Femur (tissue), 1 donor: Measurements from ENCODE around the gene NIPAL4.
A peak's percentile ranks its signal among the peaks of the same experiment; 100 is the strongest.

Experiments
- DNase-seq: peaks from one replicate; pipeline ENCODE4 v3.0.0-alpha.2; 2017

NIPAL4 gene

DNA sequence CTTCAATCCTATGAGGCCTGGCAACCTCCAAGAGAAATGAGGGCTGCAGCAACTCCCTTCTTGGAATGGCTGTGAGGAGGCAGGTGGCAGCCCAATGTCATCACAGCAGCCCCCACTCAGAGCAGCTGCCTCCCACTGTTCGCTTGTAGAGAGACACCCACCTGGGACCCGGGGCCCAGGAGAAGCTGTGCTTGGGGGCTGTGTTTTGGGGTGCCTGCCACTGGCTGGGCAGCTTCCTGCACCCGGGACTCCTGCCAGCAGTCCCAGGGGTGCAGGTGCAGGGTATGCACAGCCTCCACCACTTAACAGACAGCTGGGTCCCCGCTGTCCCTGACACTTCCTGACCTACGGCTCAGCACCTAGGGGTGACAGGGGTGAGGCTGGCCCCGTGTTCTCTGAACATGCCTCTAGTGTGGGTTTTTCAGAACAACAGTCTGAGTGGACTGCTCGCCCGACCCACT is 26.2 kb downstream of the NIPAL4 start:
- DNase-seq: no peak

GRCh38 chr5:157486861-157487260 is 26.8 kb downstream of the NIPAL4 start:
- DNase-seq: no peak

- no peak for DNase-seq
Measured at GRCh38 chr5:157487358-157487757, 27.3 kb downstream of the NIPAL4 start.

DNA sequence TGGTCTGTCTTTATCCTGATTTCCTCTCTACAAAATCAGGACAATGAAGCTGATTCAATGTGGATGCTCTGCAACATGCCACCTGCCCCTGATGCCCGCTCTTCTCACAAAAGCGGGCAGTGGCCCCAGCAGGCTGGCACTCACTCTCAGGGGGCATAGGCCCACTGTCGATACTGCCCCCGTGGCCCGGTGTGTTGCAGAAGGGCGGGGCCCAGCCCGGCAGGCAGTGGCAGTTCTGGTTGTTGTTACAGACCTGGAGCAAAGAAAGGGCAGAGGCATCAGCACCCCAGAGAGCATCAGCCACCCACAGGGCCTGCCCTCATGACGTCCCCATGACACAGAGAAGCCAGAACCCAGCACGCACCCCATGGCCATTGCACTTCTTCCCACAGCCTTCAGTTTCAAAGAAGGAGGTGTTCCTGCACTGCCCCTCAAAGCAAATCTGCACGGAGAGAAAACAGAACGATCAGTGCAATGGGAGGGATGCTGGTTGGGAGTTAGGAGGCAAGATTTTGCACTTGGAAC is 31.5 kb downstream of the NIPAL4 start:
- DNase-seq: no peak

GRCh38 chr5:157492886-157493285 is 32.9 kb downstream of the NIPAL4 start:
- DNase-seq: no peak

- no peak for DNase-seq
Measured at GRCh38 chr5:157494178-157494832, 34.3 kb downstream of the NIPAL4 start.

GRCh38 chr5:157496864-157497263 is 36.9 kb downstream of the NIPAL4 start:
- DNase-seq: no peak

- DNase-seq: no peak
Measured at GRCh38 chr5:157497875-157498611, 38.0 kb downstream of the NIPAL4 start.

DNA sequence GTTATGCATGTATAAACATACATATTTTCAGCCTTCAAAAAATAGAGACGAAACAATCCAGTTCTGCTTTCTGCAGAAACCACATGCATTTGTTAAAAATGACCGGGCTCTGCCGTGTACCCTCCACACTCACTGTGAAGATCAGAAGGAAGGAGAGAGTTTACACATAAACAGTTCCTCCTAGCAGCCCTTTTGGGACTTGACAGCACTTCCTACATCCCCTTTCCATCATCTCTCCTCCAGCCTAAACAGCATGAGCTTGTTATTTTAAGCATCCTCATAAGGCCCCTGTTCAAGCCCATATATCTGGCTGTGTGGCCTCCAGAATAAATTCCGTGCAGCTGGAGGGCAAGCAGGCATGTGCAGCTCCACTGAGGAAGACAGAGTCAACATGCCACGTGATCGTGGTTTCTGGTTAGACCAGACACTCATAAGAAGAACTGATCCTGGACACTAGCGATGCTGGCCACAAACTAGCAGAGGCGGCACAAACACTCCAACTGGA is 42.2 kb downstream of the NIPAL4 start:
- DNase-seq: peak; percentile 56

DNA sequence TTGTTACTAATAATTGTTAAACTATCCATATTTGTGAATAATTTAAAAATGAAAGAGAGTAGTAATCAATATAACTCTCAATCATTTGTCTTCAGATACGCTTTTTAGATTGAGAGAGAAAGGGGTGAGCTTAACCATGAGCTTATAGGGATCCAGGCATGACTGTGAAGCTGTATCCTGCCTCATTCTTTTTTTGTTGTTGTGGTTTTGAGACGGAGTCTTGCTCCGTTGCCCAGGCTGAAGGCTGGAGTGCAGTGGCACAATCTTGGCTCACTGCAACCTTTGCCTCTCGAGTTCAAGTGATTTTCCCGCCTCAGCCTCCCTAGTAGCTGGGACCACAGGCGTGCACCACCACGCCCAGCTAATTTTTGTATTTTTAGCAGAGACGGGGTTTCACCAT is 44.0 kb downstream of the NIPAL4 start:
- DNase-seq: no peak

GRCh38 chr5:157505496-157505895 is 45.5 kb downstream of the NIPAL4 start:
- no peak for DNase-seq

DNA sequence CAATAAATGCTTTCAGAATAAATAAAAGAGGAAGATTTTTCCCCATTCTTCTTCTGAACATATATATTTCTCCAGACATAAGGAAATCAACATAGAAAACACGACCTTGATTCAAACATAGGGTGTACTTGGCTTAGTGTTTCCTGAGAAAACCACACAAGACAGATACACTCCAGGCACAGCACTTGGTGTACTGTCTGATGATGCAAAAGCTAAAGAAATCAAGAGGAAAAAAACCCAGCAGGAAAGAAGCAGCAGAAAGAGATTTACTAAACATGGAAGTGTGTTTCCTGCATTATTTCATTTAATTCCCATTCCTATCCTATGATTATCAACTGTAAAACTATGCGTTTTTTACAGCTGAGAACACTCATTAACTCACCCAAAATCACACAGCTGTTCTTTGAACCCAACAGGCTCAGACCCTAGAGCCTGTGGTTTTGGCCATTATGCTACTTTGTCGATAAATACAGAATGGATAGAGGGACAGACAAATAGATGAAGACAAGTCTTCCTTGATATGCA is 46.1 kb downstream of the NIPAL4 start:
- DNase-seq: no peak

DNA sequence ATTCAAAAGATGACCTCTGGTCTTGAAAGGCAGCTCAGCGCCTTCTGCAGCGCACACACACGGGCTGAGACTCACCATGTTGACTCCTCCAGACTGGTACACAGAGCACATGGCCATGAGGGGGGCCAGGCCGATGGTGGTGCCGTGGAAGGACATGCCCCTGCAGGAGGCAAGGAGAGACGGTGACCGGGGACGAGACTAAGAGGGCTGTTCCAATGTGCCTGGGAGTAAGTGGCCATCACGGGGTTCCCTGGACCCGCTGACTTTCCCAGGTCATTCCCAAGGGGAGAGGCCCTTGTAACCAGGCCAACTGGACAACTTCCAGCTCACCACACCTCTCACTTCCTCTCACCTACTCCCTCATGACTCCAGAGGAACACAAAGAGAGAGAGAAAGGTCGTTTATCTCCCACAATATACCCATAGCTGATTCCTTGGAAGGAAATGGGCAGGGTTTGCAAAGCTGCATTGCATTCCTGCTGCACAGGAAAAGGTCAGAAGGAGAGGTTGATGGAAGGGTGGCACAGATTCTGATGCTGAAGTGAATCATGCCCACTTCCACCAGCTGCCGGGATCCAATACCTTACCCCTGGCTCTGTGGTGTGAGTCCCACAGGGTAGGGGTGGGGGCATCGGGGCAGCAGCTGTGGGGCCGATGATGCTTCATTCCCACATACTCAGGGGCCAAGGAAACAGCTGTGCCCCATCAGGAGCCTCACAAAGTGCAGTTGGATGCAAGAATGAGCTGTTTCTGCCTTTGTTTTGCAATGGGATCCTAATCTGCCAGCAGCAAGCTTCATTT is 47.2 kb downstream of the NIPAL4 start:
- no peak for DNase-seq

DNA sequence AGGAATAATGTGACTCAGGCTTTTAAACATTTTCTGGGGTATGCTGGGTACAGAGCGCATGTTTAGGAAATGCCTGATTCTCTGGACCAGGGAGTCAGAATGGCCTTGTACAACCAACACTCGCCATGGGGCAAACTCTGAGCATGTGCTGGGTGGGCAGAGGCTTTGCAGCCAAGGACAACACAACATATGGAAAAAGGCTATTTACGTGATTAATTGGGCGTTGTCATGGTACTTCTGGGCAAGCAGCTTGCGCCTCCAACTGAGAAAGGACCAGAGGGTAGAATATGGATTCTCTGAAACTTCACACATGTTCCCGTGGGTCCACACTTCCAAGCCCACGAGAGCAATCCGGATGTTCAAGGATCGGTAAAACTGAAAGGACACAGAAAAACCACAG is 49.1 kb downstream of the NIPAL4 start:
- DNase-seq: no peak

- DNase-seq: no peak
Measured at GRCh38 chr5:157509587-157509986, 49.6 kb downstream of the NIPAL4 start.

GRCh38 chr5:157510682-157511081 is 50.7 kb downstream of the NIPAL4 start:
- DNase-seq: no peak

DNA sequence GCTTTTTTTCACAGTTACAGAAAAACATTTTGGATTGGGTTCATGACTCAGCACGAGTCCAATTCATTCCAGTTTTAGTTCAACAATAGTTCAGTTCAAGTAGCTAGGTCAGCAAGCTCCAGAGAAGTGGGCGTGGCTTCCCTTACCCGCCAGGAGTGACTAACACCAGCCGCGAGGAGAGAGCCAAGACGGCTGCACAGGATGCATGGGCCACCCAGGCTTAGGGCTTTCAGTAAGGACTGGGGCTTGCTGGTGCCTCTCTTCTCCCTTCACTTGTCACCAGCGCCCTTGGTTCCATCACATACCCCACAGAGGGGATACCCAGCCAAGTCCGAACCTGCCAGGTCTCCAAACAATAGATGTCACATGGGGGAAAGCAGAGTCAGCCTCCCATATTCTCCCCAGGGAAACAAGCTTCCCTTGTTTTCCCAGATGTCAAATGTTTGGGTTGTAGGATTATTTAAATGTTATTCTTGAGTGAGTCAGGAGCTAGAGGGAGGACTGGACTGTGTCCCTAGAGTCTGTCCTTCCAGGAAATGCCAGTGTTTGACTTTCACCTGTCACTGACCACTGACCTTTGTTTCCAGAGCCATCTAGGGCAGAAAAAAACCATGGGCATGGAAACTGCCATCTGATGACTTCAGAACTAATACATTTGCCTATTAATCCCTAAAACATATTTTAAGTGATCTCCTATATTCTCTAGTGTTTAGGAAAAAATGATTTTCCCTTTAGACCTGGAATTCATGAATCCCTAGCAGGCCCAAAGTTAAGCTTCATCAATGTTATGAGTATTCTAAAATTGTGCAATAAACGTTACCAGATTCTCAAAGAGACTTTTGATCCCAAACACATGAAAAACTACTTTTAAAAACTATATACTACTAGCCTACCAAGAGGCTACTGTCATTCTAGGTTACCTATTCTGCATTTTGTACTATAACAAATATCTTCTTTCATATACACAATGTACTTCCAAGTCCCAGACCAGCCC is 51.9 kb downstream of the NIPAL4 start:
- DNase-seq: peak; percentile 91

DNA sequence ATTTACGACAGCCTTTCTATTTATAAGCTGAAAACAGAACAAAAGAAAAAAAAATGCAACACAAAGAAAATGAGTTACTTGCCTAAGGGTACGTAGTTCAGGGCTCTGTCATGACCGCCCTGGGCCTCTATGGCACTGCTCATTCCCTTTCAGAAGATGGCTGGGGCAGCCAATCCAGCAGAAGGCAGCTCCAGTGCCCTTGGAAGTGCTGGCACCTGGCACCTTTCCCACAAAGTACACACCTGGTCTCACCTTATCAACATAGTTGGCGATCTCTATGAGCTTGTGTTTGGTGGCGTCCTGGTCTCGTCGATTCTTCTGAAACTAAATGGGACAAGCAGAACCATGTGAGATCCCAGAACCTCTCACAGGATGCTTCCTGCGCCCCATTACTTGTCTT is 53.2 kb downstream of the NIPAL4 start:
- DNase-seq: no peak

GRCh38 chr5:157514974-157515373 is 55.0 kb downstream of the NIPAL4 start:
- DNase-seq: no peak

DNA sequence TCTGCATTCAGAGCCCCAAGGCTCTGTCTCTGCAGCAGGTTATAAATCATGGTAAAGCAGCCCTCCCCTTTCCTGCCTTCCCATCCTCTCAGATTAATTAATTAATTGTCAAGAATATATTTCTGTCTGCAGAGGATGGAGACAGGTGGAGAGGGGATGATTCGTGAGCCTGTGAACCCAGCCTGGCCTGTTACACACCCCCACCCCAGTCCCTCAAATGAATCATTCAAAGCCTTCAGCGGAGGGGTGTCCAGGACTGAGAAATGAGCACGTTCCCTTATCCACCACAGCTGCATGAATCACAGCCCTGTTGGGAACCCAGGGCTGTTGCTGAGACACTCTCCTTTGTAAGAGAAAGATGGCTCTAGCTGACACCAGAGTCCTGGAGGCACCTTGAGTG is 56.0 kb downstream of the NIPAL4 start:
- no peak for DNase-seq

GRCh38 chr5:157516626-157517325 is 56.8 kb downstream of the NIPAL4 start:
- DNase-seq: no peak
